NCI-H510A (cell line): ENCODE measurements around the gene ATP13A1.
"Not testable (repeated sequence)": the region's sequence is repeated elsewhere in the genome, so short reads cannot be mapped to it uniquely, and the experiment has no call there.

Experiments
- DNase-seq: peaks from one replicate; lab custom pipeline; 2025; lab: John Stamatoyannopoulos, UW

Gene ATP13A1

DNA sequence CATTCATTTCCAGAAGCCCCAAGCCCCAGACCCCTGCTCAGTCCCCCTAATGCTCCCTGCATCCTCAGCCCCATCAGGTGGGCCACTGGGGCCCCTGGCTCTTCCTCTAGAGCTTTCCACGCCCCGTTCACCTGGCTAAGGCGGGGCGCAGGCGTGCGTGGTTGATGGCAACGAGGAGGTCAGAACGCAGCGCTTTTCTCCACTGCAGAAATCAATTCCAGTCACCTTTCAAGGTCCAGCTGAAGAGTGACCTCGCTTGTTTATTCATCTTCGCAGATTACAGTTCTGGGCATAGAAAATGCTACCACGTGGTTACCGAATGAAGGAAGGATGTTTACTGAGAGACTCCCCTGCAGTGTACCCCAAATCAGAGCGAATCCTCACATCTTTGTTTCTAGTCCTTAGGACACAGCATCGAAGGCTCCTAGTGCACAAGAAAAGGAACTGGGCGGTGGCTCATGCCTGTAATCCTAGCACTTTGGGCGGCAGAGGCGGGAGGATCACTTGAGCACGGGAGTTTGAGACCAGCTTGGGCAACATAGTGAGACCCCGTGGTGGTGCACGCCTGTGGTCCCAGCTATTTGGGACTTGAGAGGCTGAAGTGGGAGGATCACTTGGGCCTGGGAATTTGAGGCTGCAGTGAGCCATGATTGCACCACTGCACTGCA lies 44.2 kb downstream of the ATP13A1 start:
- no peak for DNase-seq

DNA sequence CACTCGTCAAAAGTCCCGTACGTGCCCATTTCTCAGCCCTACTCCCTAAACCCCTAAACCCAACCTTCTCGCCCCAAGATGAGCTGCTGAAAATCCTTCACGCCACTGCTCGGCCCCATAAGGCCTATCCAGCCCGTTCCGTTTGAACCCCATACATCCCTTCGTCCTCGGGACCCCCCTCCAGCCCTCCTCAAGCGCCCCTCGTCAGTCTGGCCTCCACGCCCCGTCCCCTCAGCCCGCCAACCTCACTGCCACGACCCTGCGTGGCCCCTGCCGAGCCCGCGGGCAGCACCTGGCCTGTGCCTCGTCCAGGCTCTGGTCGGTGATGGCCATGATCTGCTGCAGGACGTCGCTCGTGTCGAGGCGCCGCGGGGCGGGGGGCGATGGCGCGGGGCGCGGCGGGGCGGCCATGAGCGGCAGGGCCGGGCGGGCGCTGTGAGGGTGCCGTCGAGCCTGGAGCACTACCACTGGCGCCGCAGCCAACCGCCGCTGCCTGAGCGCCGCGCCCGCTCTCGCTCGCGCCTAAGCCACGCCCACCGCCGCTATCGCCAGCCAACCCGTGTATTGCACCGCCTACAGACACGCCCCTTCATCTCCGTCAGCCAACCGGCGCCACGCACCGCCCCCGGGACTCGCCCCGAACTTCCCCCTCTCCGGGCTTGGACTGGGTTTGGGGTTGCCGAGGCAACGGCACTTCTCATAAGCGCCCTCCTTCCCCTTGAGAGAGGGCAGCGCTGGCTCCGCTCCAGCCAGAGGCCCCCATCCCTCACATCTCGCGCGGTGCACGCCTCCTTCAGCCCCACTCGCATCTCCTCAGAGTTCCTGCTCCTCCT lies 45.0 kb downstream of the ATP13A1 start, which contains the start of gene PBX4:
PBX4 (minus strand) TSS at position 469 of the 833 bp plus-strand sequence; CDS start at position 411, 58 bp downstream.
- DNase-seq, result peak; percentile 91

DNA sequence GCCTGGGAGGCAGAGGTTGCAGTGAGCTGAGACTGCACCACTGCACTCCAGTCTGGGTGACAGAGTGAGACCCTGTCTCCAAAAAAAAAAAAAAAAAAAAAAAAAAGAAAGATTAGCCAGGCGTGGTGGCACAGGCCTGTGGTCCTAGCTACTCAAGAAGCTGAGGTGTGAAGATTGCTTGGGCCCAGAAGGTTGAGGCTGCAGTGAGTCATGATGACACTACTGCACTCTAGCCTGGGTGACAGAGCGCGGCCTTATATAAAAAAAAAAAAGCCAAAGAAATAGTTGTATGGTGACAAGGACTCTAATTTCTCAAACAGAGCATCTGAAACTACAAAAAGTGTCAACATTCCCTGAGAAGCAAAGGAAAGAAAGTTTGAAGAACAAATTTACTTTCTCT lies 48.4 kb downstream of the ATP13A1 start:
- no peak for DNase-seq

DNA sequence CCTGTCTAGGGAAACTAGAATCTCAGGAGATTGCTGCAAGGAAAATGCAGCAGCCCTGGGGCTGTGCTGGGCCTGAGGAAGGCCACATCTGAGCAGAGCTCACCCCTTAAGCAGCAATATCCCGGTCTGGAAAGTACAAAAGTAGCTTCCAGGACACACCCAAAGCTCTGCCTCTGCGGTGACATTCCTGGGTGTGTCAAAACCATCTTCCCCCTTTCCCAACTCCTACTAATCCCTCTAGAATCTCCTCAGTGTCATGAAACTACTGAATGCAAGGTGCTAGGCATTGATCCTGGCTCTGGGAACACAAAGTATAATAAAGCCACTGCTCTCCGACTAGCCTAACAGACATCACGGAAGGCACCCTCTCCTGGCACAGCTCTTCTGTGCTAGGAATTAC lies 50.0 kb downstream of the ATP13A1 start:
- no peak for DNase-seq

DNA sequence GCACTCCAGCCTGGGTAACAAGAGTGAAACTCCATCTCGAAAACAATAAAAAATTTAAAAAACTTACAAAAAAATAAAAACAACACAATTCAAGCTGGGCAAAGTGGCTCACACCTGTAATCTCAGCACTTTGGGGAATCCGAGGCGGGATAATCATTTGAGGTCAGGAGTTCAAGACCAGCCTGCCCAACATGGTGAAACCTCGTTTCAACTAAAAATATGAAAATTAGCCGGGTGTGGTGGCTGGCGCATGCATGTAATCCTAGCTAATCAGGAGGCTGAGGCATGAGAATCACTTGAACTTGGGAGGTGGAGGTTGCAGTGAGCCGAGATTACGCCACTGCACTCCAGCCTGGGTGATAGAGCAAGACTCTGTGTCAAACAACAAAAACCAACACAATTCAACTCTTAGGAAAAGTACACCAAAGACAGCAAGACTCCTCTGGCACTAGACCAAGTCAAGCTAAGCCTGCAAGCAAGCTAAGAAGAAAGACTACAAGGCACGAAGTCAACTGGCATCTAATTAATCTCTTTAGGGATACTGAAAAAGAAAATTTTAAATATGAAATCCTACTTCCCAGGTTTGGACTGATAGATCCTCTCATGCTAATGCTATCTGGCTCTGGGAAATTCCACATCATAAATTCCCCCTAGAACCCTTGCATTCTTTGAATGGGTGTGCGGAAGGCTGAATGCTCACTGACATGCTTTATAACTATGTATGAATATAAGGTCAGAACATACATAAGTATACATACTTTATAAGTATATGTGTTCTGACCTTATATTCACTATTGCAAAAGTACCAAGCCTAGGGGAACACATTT lies 52.9 kb downstream of the ATP13A1 start:
- no peak for DNase-seq

DNA sequence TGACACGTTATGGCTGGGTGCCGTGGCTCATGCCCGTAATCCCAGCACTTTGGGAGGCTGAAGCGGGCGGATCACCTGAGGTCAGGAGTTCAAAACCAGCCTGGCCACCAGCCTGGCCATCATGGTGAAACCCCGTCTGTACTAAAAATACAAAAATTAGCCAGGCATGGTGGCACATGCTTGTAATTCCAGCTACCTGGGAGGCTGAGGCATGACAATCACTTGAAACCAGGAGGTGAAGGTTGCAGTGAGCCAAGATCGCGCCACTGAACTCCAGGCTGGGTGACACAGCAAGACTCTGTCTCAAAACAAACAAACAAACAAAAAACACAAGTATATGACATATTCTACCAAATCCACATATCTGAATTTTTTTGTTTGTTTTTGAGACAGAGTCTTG lies 56.8 kb downstream of the ATP13A1 start:
- not testable (repeated sequence) for DNase-seq

DNA sequence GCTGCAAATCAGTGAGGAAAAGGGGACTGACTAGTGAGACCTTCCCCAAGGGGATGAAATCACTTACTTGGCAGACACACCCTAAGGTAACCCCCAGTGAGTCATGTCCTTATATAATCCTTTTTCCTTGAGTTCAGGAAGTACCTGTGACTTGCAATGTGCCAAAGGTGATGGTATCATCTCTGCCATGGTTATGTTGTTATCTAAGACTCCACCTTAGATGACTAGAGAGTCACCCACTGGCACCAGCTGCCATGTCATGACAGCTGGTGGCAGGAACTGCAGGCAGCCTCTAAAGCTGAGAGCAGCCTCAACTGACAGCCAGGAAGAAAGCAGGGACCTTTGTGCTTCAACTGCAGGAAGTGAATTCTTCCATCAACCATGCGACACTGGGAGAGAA lies 57.5 kb downstream of the ATP13A1 start:
- no peak for DNase-seq

DNA sequence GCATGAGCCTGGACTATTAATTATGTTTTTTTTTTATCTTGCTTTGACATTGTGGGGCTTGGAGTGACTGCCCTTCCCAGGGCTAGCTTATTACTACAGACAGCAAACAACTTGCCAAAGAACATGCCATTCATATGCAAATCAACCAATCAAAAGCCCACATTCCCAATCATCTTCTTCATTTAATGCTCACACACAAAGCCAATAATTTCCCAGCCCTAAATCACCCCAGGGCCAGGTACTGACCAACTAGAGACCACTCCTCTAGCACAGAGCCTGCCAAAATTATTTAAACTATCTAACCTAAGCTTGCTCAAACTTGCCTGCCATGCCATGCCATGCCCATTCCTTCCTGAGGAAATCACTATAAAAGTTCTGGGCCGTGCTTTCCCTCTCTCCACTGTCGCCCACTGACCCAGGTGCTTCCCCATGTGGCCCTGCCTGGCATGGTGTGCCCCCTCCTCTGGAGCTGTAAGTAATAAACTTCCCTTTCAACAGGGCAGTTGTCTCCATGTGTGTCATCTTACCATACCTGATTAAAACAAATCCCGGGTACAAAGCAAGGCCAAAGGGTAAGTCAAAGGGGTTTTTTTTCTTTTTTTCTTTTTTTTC lies 60.7 kb downstream of the ATP13A1 start:
- no peak for DNase-seq

DNA sequence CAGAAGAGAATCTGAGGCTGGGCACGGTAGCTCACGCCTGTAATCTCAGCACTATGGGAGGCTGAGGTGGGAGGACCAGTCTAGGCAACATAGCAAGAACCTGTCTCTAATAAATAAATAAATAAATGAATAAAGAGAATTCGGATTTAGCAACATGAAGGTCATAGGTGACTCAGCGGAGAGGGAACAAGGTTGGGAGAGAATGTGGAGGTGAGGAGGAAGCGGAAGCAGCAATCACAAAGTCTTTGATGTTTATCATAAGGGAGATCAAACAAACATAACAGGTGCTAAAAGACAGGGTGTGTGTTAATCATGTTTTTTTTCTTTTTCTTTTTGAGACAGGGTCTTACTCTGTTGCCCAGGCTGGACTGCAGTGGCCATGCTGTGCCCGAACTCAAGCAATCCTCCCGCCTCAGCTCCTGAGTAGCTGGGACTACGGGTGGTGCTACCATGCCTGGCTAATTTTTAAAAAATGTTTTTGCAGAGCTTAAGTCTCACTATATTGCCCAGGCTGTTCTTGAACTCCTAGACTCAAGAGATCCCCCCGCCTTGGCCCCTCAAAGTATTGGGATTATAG lies 61.3 kb downstream of the ATP13A1 start:
- DNase-seq, result no peak

DNA sequence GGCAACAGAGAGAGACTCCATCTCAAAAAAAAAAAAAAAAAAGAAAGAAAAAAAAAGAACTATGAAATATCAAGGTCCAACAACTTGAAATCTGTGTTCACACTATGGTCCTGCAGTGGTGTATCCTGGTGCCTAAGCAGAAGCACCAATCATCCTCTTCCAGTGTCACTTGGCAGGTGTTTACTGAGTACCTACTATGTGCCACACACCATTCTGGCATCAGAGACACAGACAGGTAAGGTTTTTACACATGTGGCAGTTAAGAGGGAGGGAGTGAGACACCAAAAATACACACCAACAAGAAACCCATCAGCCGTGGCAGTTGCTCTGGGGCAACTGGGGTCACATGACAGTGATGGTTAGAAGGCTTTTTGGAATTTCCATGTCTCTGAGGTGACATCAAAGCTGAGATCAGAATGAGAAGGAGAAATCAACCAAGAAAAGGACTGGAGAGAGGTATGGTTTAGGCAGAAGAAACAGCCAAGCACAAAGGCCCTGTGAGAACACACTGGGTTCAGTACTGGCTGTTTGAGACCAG lies 62.6 kb downstream of the ATP13A1 start:
- no peak for DNase-seq

DNA sequence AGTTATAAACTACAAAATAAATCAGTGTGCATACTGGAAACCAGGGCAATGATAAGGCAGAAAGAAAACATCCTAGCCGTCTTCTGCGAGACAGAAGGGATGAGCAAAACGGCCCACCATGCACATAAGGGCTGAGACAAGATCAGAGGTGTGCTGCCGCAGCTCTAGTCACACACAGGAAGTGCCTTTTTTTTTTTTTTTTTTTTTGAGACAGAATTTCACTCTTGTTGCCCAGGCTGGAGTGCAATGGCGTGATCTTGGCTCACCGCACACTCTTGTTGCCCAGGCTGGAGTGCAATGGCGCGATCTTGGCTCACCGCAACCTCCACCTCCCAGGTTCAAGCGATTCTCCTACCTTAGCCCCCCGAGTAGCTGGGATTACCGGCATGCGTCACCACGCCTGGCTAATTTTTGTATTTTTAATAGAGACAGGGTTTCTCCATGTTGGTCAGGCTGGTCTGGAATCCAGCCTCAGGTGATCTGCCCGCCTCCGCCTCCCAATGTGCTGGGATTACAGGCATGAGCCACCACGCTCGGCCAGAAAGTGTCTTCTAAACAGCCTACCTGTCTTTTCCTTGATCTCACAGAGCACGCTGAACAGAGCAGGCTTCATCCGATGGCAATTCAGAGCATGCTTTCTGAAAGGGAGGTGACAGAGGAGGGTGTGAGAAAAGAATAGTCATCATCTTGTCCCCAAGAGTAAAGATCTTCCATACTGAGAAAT lies 64.6 kb downstream of the ATP13A1 start:
- DNase-seq, result not testable (repeated sequence)

DNA sequence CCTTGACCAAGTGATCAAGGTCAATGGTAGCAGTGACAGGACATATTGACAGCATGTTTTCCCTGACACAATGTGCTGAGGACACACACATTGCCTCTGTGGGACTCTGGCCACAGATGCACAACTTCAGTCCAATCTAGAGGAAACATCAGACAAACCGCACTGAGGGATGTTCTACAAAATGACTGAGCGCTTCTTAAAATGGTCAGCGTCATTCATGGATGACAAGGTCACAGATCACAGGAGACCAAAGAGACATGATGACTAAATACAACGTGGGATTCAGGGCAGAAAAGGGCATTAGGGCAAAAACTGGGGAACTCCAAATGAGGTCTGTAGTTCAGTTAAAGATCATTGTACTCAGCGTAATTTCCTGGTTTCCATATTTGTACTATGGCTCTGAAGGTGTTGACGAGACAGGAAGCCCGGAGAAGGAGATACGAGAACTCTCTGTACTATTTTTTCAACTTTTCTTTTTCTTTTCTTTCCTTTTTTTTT lies 65.6 kb downstream of the ATP13A1 start:
- no peak for DNase-seq
